8988T (cell line): ENCODE data around the gene ERICH6.

ENCODE experiments used
- DNase-seq: peaks from one replicate; pipeline ENCODE4 v3.0.0; 2011

Gene ERICH6

GRCh38 chr3:150703756-150704344 is at the start of gene ERICH6:
TSS of gene ERICH6 (minus strand) at chr3:150703920. CDS start at chr3:150703898, 22 bp downstream.
- DNase-seq, result peak; percentile 71

- DNase-seq, result no peak
These were observed 48.1 kb upstream of the ERICH6 start for GRCh38 chr3:150751781-150752263.

GRCh38 chr3:150749255-150749654 is 45.5 kb upstream of the ERICH6 start:
- no peak for DNase-seq

- no peak for DNase-seq
These were observed 44.9 kb upstream of the ERICH6 start for GRCh38 chr3:150748684-150749047.

- no peak for DNase-seq
These were observed 44.4 kb upstream of the ERICH6 start for GRCh38 chr3:150747886-150748683.

GRCh38 chr3:150746791-150747590 is 43.3 kb upstream of the ERICH6 start:
- no peak for DNase-seq

- DNase-seq, result no peak
These were observed 42.1 kb upstream of the ERICH6 start for GRCh38 chr3:150745832-150746231.

- DNase-seq, result no peak
These were observed 41.1 kb upstream of the ERICH6 start for GRCh38 chr3:150744919-150745211.

- DNase-seq, result no peak
These were observed 40.6 kb upstream of the ERICH6 start for GRCh38 chr3:150744041-150744918.

GRCh38 chr3:150743508-150743907 is 39.8 kb upstream of the ERICH6 start:
- no peak for DNase-seq

GRCh38 chr3:150742679-150743078 is 39.0 kb upstream of the ERICH6 start:
- DNase-seq, result no peak

GRCh38 chr3:150742141-150742523 is 38.4 kb upstream of the ERICH6 start:
- DNase-seq, result no peak

- no peak for DNase-seq
These were observed 37.9 kb upstream of the ERICH6 start for GRCh38 chr3:150741497-150742140.

- DNase-seq, result no peak
These were observed 37.2 kb upstream of the ERICH6 start for GRCh38 chr3:150740733-150741496.

- DNase-seq, result no peak
These were observed 36.3 kb upstream of the ERICH6 start for GRCh38 chr3:150739877-150740645.

- DNase-seq, result no peak
These were observed 35.6 kb upstream of the ERICH6 start for GRCh38 chr3:150739200-150739863.

- DNase-seq, result no peak
These were observed 35.0 kb upstream of the ERICH6 start for GRCh38 chr3:150738688-150739087.

- no peak for DNase-seq
These were observed 34.4 kb upstream of the ERICH6 start for GRCh38 chr3:150737874-150738679.
